HCT116 (cell line): ENCODE data around the gene FAM72D.
"Not testable (repeated sequence)": the region's sequence is repeated elsewhere in the genome, so short reads cannot be mapped to it uniquely, and the experiment has no call there.

ENCODE experiments used
- ATF3 ChIP-seq: IDR thresholded peaks from 2 replicates; pipeline ENCODE4 v1.6.1; 2012
- CTCF ChIP-seq, 3 experiments: fragments of 200-600 bp in 1 of 3; sonication (generic) in 1 of 3; IDR thresholded peaks in 2 of 3; conservative IDR thresholded peaks in 1 of 3; 2 replicates each; pipeline ENCODE4 v1.5.1; 2012 to 2017; ENCODE audit warnings: low read depth in 2 of 3, low read length in 2 of 3, antibody characterized with exemption in 1 of 3, borderline replicate concordance in 1 of 3, control low read depth in 1 of 3, mild to moderate bottlenecking in 1 of 3, mixed read lengths in 1 of 3, mixed run types in 1 of 3, moderate library complexity in 1 of 3; ENCODE audit not compliant: insufficient read depth in 1 of 3
- EGR1 ChIP-seq: IDR thresholded peaks from 2 replicates; pipeline ENCODE4 v1.6.1; 2012; ENCODE audit warnings: low read depth
- POLR2A ChIP-seq: IDR thresholded peaks from 2 replicates; pipeline ENCODE4 v1.7.0; 2011; ENCODE audit warnings: borderline replicate concordance; ENCODE audit not compliant: insufficient read depth, insufficient read length; ENCODE audit errors: extremely low read depth
- POLR2AphosphoS5 ChIP-seq: IDR thresholded peaks from 2 replicates; pipeline ENCODE4 v1.6.1; 2011; ENCODE audit warnings: mild to moderate bottlenecking, low read depth, low read length, moderate library complexity
- SIN3A ChIP-seq: IDR thresholded peaks from 2 replicates; pipeline ENCODE4 v1.6.1; 2012; ENCODE audit warnings: low read depth
- ZNF274 ChIP-seq: fragments of 200-500 bp; sonication (Bioruptor generic); IDR thresholded peaks from 2 replicates; pipeline ENCODE4 v1.6.1; 2014; ENCODE audit warnings: mild to moderate bottlenecking, low read depth, low read length, inconsistent platforms

- TF ChIP-seq SIN3A; CTCF (IDR thresholded peaks at IDR 0.05 in 2 of 3, conservative IDR thresholded peaks at IDR 0.05 in 1 of 3; ENCODE audit: borderline replicate concordance in 1 of 3, insufficient read depth in 1 of 3, low read depth in 2 of 3, low read length in 2 of 3); POLR2AphosphoS5; POLR2A; ZNF274; ATF3; EGR1: not testable (repeated sequence)
These were observed 17.6 kb upstream of the FAM72D start for GRCh38 chr1:145077872-145078786.
